Liver (tissue), 3 donors: ENCODE measurements around the gene ACBD3.

Experiments used
- CTCF ChIP-seq: fragments of 150-350 bp; IDR thresholded peaks from 2 replicates; pipeline ENCODE4 v1.5.1; 2017; ENCODE audit warnings: improper control_type of control experiment, low read depth, low read length; ENCODE audit not compliant: missing input control
- GABPA ChIP-seq, 2 donors: IDR thresholded peaks in 1 of 2; conservative IDR thresholded peaks in 1 of 2; 2 replicates each; pipeline ENCODE4 v1.6.1; 2016; ENCODE audit warnings: antibody characterized with exemption in 2 of 2, mild to moderate bottlenecking in 1 of 2, moderate library complexity in 1 of 2
- JUND ChIP-seq, 2 donors: IDR thresholded peaks; 2 replicates each; pipeline ENCODE4 v1.6.1; 2016; ENCODE audit warnings: antibody characterized with exemption in 2 of 2
- SP1 ChIP-seq: IDR thresholded peaks from 2 replicates; pipeline ENCODE4 v1.6.1; 2018; ENCODE audit warnings: antibody characterized with exemption, mild to moderate bottlenecking
- YY1 ChIP-seq: IDR thresholded peaks from 2 replicates; pipeline ENCODE4 v1.6.1; 2016; ENCODE audit warnings: antibody characterized with exemption, mild to moderate bottlenecking
- ZBTB33 ChIP-seq: IDR thresholded peaks from 2 replicates; pipeline ENCODE4 v1.6.1; 2016; ENCODE audit warnings: antibody characterized with exemption
- donor health status: healthy.
- donor health status: healthy.

GRCh38 chr1:226107471-226108460 lies 78.8 kb downstream of the ACBD3 start:
- TF ChIP-seq CTCF (no peak), YY1 (no peak), ZBTB33 (no peak), JUND (IDR thresholded peaks at IDR 0.05) (no peak), SP1 (no peak), GABPA (IDR thresholded peaks at IDR 0.05 in 1 of 2, conservative IDR thresholded peaks at IDR 0.05 in 1 of 2) (no peak)
